Smooth muscle cell of trachea (primary cell): Measurements from ENCODE around the gene PDE3B. TPM values are rescaled to one million over a fixed set of nuclear protein-coding genes. Genes with fewer than 3 reads are reported as not detected.

Experiments
- total RNA-seq: library from RNA; depleted of rRNA; stranded (reverse); fragments of >200 nt; gene quantifications from 2 replicates; pipeline ENCODE4 v1.2.1, GENCODE V29; 2014

The PDE3B gene
- 12.1 and 14.8 TPM in 2 replicates for total RNA-seq

GRCh38 chr11:14643697-14644225, at the start of gene PDE3B:
Gene PDE3B (plus strand): TSS chr11:14643804. CDS start chr11:14644076, 272 bp downstream.

GRCh38 chr11:14892036-14892556, 248.5 kb downstream of the PDE3B start, which contains the start of gene CYP2R1:
Gene CYP2R1 (minus strand): TSS chr11:14892231. CDS start chr11:14892205, 26 bp downstream.

Other genes with a start within 250 kb of the PDE3B start
- 298 and 345 TPM in 2 replicates for gene COPB1, start 144.0 kb upstream of the PDE3B start, total RNA-seq
- 102 and 170 TPM in 2 replicates for gene PSMA1, start 123.4 kb upstream of the PDE3B start, total RNA-seq
- 8.9 and 10.6 TPM in 2 replicates for gene CYP2R1, start 248.4 kb downstream of the PDE3B start, total RNA-seq